ENCODE measurements around the gene DPCD. TPM values are rescaled to one million over a fixed set of nuclear protein-coding genes. Genes with fewer than 3 reads are reported as not detected.

The DPCD gene
- total RNA-seq, 2 donors from 2014 or later = 33.3 to 52.0 TPM

DNA sequence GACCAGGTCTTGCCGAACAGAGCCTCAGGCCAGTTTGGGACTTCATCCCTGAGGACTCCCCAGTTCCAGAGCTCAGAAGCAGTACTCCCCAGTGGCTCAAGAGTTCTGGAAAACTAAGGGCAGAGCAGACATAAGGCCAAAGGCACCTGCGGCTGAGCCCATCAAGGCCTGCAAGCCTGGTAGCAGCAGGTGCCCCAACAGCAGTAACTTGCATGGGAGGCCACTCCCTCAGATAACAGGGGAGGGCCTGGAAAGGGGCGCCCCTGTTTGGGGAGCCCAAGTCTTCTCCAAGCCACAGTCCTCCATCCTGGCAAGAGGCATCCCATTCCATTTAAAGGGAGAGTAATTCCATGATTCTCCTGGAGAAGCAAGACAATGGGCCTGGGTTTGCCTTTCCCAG is 13.0 kb upstream of the DPCD start:
- H3K4me3 ChIP-seq (ENCODE audit: low read length) = no peak overlapping the region
- no peak overlapping the region for H3K4me3 Mint-ChIP-seq
- H3K9me3 Mint-ChIP-seq = peaks cover 13% of the 10 kb centered on the region
- WGBS, 2 experiments (ENCODE audit: insufficient coverage in 1 of 2, insufficient read length in 1 of 2) = 94 to 100% methylated on average over 3 of the region's 3 CpGs
- peaks cover 14% of the 10 kb centered on the region for H3K4me1 Mint-ChIP-seq
- H3K36me3 Mint-ChIP-seq (ENCODE audit: low read depth) = peaks cover 34% of the 10 kb centered on the region
- no peak overlapping the region for H3K27ac Mint-ChIP-seq
- H3K36me3 ChIP-seq (ENCODE audit: control insufficient read depth, insufficient read depth, low read length) = peaks cover 13% of the 10 kb centered on the region
- no peak overlapping the region for H3K9ac ChIP-seq (ENCODE audit: extremely low read depth, low read length, poor library complexity, severe bottlenecking)
- DNase-seq = no peak
- TF ChIP-seq, protein P1, sequence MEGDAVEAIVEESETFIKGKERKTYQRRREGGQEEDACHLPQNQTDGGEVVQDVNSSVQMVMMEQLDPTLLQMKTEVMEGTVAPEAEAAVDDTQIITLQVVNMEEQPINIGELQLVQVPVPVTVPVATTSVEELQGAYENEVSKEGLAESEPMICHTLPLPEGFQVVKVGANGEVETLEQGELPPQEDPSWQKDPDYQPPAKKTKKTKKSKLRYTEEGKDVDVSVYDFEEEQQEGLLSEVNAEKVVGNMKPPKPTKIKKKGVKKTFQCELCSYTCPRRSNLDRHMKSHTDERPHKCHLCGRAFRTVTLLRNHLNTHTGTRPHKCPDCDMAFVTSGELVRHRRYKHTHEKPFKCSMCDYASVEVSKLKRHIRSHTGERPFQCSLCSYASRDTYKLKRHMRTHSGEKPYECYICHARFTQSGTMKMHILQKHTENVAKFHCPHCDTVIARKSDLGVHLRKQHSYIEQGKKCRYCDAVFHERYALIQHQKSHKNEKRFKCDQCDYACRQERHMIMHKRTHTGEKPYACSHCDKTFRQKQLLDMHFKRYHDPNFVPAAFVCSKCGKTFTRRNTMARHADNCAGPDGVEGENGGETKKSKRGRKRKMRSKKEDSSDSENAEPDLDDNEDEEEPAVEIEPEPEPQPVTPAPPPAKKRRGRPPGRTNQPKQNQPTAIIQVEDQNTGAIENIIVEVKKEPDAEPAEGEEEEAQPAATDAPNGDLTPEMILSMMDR (conservative IDR thresholded peaks at IDR 0.05) = no peak
- H3K4me1 ChIP-seq (ENCODE audit: control insufficient read depth, insufficient read depth, low read length) = peaks cover 6% of the 10 kb centered on the region
- peaks cover 31% of the 10 kb centered on the region for H3K27me3 Mint-ChIP-seq (ENCODE audit: insufficient read depth)
- peaks cover 9% of the 10 kb centered on the region for H3K9me3 ChIP-seq (ENCODE audit: control insufficient read depth, low read length)
- peaks cover 28% of the 10 kb centered on the region for H3K27me3 ChIP-seq (ENCODE audit: control insufficient read depth, insufficient read depth, low read length, poor library complexity, severe bottlenecking)
- H3K27ac ChIP-seq (ENCODE audit: low read depth, low read length) = no peak overlapping the region

- Mint-ChIP-seq H3K36me3 (ENCODE audit: low read depth) (peaks cover 39% of the 10 kb centered on the region), H3K9me3 (peaks cover 13% of the 10 kb centered on the region), H3K4me3 (no peak overlapping the region), H3K27ac (peak overlapping the region; percentile 55), H3K27me3 (ENCODE audit: insufficient read depth) (peaks cover 28% of the 10 kb centered on the region), H3K4me1 (peaks cover 12% of the 10 kb centered on the region)
- no peak for DNase-seq
- no peak overlapping the region for H3K9ac ChIP-seq (ENCODE audit: extremely low read depth, low read length, poor library complexity, severe bottlenecking)
- H3K27ac ChIP-seq (ENCODE audit: low read depth, low read length) = no peak overlapping the region
- WGBS, 2 experiments (ENCODE audit: insufficient coverage in 1 of 2, insufficient read length in 1 of 2) = 92 to 96% methylated on average over 5 to 7 of the region's 7 CpGs
- H3K36me3 ChIP-seq (ENCODE audit: control insufficient read depth, insufficient read depth, low read length) = peaks cover 17% of the 10 kb centered on the region
- H3K4me1 ChIP-seq (ENCODE audit: control insufficient read depth, insufficient read depth, low read length) = peaks cover 3% of the 10 kb centered on the region
- peaks cover 25% of the 10 kb centered on the region for H3K27me3 ChIP-seq (ENCODE audit: control insufficient read depth, insufficient read depth, low read length, poor library complexity, severe bottlenecking)
- TF ChIP-seq, protein P1 (conservative IDR thresholded peaks at IDR 0.05) = no peak
- H3K9me3 ChIP-seq (ENCODE audit: control insufficient read depth, low read length) = peaks cover 9% of the 10 kb centered on the region
- H3K4me3 ChIP-seq (ENCODE audit: low read length) = no peak overlapping the region
These were observed 12.4 kb upstream of the DPCD start for GRCh38 chr10:101575580-101576210.

DNA sequence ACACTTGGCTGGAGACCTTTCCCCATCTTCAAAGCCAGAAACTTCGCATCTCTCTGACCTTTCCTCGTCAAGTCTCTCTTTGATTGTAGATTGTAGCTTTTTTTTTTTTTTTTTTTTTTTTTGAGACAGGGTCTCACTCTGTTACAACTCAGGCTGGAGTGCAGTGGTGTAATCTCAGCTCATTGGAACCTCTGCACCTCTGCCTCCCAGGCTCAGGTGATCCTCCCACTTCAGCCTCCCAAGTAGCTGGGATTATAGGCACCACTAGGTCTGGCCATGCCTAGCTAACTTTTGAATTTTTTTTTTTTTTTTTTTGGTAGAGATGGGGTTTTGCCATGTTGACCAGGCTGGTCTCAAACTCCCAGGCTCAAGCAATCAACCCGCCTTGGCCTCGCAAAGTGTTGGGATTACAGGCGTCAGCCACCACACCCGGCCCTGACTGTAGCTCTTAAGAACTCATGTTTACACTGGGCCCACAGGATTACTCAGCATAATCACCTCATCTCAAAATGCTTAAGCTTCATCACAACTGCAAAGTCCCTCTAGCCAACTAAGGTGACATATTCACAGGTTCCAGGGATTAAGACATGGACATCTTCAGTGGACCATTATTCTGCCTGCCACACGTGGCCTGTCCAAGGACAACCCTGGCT is 11.8 kb upstream of the DPCD start:
- peak overlapping the region; percentile 55 for H3K27ac Mint-ChIP-seq
- Histone ChIP-seq H3K4me3 (ENCODE audit: low read length) (no peak overlapping the region), H3K27ac (ENCODE audit: low read depth, low read length) (no peak overlapping the region), H3K27me3 (ENCODE audit: control insufficient read depth, insufficient read depth, low read length, poor library complexity, severe bottlenecking) (peaks cover 19% of the 10 kb centered on the region), H3K36me3 (ENCODE audit: control insufficient read depth, insufficient read depth, low read length) (peaks cover 21% of the 10 kb centered on the region), H3K4me1 (ENCODE audit: control insufficient read depth, insufficient read depth, low read length) (peaks cover 3% of the 10 kb centered on the region), H3K9me3 (ENCODE audit: control insufficient read depth, low read length) (peaks cover 9% of the 10 kb centered on the region), H3K9ac (ENCODE audit: extremely low read depth, low read length, poor library complexity, severe bottlenecking) (no peak overlapping the region)
- H3K36me3 Mint-ChIP-seq (ENCODE audit: low read depth) = peaks cover 45% of the 10 kb centered on the region
- TF ChIP-seq, protein P1 (conservative IDR thresholded peaks at IDR 0.05) = no peak
- 92% methylated on average over 5 to 7 of the region's 7 CpGs for WGBS, 2 experiments (ENCODE audit: insufficient coverage in 1 of 2, insufficient read length in 1 of 2)
- peaks cover 22% of the 10 kb centered on the region for H3K27me3 Mint-ChIP-seq (ENCODE audit: insufficient read depth)
- peaks cover 10% of the 10 kb centered on the region for H3K4me1 Mint-ChIP-seq
- H3K9me3 Mint-ChIP-seq = peaks cover 13% of the 10 kb centered on the region
- no peak for DNase-seq
- no peak overlapping the region for H3K4me3 Mint-ChIP-seq

All from endodermal cell (in vitro differentiated cells).